GM12874 (cell line): Measurements from ENCODE around the gene DZIP1L.
A peak's percentile ranks its signal among the peaks of the same experiment; 100 is the strongest.

Experiments used
- CTCF ChIP-seq: IDR thresholded peaks from 2 replicates; pipeline ENCODE4 v1.5.1; 2011; ENCODE audit warnings: low read depth, mild to moderate bottlenecking, control low read depth, low read length, moderate library complexity; ENCODE audit not compliant: insufficient read depth

Gene DZIP1L

GRCh38 chr3:138124706-138125355 lies 9.4 kb upstream of the DZIP1L start:
- TF ChIP-seq CTCF: no peak

GRCh38 chr3:138124188-138124587 lies 8.8 kb upstream of the DZIP1L start:
- no peak for TF ChIP-seq CTCF

- no peak for TF ChIP-seq CTCF
Observed at GRCh38 chr3:138119423-138119766, 4.0 kb upstream of the DZIP1L start.

- peak; percentile 85 for TF ChIP-seq CTCF
Observed at GRCh38 chr3:138118612-138119422, 3.4 kb upstream of the DZIP1L start.

- TF ChIP-seq CTCF: no peak
Observed at GRCh38 chr3:138114431-138114918, 933 bp downstream of the DZIP1L start.

- no peak for TF ChIP-seq CTCF
Observed at GRCh38 chr3:138113326-138113725, 2.1 kb downstream of the DZIP1L start.

- no peak for TF ChIP-seq CTCF
Observed at GRCh38 chr3:138112362-138112761, 3.0 kb downstream of the DZIP1L start.
